Activated CD8-positive, alpha-beta memory T cell treated with anti-CD3 and anti-CD28 coated beads for 48 hours (primary cell): ENCODE data around the gene FGF3.

Source experiments
- DNase-seq, 3 experiments: peaks; one replicate each; pipeline ENCODE4 v3.0.0-alpha.2; 2020; ENCODE audit warnings: low read depth in 2 of 3, low spot score in 2 of 3

The FGF3 gene

GRCh38 chr11:69818603-69819441 lies at the start of gene FGF3:
TSS of gene FGF3 (minus strand) at chr11:69819416. CDS start at chr11:69818933, 483 bp downstream.
- no peak for DNase-seq

DNA sequence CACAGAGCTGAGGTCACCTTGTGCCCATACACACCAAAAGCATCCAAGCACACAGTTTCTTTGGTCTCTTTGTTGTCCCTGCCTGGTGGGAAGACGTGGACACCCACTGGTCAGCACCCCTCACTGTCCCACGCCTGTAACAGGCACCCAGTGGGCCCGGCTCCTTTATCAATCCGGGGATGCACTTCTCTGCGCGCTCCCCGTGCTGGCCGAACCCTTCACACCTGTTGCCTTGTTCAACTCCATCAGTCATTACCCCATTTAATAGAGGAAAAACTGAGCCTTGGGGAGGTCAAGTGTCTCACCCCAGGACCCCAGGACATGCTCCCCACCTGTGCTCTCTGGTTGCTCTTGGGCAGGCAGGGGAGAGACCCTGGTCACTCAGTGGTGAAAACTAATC lies 49.7 kb upstream of the FGF3 start:
- no peak for DNase-seq

- no peak for DNase-seq
Measured at GRCh38 chr11:69868006-69868810, 49.0 kb upstream of the FGF3 start.

GRCh38 chr11:69867076-69868005 lies 48.1 kb upstream of the FGF3 start:
- no peak for DNase-seq

DNA sequence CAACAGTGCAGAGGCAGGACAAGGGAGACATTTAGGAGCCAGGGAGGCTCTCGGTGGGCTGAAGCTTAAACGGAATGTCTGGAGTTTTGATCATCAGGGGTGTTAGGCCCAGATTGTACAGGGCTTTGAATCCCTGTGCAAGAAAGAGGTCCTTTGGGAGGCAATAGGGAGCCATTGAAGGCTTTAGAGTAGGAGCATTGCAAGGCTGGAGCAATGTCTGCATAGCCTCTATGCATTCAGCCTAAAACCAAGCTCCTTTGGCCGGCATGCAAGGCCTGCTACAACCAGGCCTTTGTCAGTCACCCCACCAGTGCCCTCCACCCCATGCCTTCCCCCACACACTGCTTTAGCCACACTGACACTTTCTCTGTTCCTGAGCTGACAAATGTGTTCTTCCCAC lies 47.4 kb upstream of the FGF3 start:
- no peak for DNase-seq

GRCh38 chr11:69865707-69866106 lies 46.5 kb upstream of the FGF3 start:
- DNase-seq: no peak

DNA sequence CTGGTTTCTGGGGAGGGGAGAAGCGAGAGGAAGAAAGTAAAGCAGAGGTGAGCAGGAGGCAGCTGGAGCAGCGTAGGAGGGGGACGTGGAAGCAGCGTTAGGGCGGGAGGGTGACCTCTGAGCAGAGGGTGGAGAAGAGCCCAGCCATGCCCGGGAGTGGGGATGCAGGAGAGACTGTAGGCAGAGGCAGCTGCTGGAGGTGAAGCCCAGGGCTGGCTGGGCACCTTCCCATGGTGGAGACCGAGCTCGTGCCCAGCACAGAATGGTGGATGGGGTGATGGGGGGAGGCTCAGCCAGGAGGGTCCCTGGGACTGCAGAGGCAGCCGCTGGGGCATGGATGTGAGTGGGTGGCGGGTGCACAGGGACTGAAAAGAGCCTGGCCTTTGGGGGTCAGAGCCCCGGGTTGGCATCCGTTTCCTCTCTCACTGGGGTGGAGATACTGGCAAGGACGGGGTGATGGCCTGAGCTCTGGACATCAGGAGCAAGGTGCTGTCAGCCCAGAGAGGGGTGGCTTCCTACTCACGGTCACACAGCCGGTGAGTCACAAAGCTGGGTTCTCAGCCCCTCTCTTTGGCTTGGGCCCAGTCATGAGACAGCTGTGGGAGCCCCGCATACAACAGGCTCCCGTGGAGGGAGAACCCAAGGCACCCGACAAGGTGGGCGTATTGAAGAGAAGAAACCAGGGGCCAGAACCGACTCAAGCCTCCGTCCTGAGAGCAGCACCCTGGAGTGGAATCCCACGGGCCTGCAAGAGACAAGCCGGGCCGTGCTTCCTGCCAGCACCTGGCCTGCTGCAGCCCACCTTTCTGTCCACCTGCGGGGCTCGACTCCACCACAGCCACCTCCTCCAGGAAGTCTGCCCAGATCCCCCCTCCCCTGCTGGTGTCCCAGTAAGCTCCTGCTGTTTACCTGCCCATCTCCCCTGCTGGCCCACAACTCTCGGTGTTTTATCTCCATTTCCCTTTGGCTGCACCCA lies 45.8 kb upstream of the FGF3 start:
- DNase-seq: no peak

DNA sequence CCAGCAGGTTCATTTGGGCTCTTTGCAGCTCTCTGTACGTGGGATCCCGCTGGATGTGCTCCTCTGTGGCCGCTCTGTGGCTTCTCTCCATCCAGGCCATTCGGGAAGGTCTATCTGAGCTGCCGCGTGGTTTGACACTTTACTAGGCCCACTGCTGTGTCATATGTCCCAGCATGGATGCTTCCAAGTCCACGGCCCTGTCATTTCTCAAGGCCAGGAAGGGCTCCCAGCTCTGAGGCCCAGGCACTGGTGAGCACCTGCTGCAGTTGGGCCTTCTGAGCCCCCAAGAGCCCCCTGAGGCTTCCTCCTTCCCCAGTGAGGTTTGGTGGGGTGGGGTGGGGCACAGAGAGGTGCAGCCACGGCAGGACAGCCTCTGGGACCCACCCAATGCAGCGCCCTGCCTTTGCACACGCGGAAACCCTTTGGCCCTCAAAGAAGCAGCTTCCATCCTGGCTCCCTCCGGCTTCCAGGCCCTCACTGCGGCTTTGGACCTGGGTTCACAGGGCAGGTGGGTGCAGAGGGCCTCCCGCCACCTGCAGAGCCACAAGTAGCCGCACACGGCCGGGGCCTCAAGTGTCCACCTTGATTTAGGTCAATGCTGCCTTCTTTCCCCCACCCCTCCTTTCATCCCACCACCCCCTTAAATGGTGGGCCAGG lies 44.5 kb upstream of the FGF3 start:
- no peak for DNase-seq

DNA sequence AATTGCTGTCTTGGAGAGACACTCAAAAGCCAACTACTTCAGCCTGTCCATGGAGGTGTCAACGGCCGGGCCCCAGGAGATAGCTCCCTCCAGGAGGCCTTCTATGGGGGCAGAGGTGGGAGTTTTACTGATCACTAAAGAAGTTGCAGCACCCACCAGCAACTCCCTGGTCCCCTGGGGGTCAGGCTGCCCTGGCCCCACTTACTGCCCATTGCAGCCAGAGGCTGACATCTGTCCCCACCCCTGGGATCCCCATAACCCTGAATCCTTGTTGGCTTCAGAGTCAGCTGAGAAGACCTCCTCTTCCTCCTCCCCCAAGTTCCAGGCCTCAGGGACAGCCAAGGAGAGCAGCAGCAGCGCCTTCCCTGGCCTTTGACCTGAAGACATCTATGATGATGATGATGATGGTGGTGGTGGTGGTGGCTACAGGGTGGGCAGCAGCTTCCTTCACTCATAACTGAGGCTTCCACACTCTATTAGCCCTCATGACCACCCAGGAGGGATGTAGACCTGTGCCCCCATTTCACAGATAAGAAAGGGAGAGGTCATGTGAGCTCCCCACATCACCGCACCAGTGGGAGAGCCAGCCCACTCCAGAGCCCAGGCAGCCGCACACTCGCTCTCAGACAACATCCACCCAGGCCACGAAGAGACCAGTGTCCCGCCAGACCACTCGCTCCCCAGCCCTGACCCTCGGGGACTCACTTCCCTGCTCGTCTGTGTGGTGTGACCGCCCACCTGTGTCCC lies 43.8 kb upstream of the FGF3 start:
- no peak for DNase-seq

DNA sequence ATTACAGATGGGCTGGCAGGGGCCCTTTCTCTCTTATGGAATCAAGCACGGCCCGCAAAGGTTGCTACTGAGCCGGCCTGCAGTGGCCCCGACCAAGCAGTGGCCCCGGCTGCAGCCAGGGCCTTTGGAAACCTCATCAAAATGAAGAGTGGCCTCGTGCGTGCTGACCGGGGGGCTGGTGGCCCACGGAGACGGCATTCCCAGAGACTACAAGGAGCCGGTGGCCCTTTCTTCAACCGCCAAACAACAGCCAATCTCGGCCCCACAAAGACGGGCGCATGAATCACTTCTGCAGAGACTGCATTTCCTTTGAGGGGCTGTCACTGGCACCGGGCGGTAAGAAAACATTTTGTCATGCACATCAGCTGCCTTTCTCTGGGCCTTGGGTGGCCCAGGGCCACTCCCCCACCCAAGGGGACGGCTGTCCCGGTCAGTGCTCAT lies 43.1 kb upstream of the FGF3 start:
- DNase-seq: no peak

GRCh38 chr11:69861901-69862300 lies 42.7 kb upstream of the FGF3 start:
- DNase-seq: no peak

- DNase-seq: no peak
Measured at GRCh38 chr11:69860796-69861445, 41.7 kb upstream of the FGF3 start.

- no peak for DNase-seq
Measured at GRCh38 chr11:69860244-69860643, 41.0 kb upstream of the FGF3 start.

DNA sequence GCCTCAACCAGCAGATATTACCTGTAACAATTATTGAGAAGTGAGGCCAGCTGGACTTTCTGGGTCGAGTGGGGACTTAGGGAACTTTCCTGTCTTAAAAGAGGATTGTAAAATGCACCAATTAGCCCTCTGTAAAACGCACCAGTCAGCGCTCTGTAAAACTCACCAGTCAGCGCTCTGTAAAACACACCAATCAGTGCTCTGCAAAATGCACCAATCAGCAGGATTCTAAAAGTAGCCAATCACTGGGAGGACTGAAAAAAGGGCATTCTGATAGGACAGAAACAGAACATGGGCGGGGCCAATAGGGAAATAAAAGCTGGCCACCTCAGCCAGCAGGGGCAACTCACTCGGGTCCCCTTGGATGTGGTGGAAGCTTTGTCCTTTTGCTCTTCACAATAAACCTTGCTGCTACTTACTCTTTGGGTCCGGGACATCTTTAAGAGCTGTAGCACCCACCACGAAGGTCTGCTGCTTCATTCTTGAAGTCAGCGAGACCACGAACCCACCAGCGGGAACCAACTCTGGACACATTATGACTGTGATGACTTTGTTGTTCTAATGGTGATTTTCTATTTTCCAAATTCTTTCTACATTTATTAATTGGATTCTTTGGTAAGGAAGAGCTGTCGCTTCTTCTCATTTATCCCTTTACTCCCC lies 40.2 kb upstream of the FGF3 start:
- DNase-seq: no peak

- DNase-seq: no peak
Measured at GRCh38 chr11:69855421-69855820, 36.2 kb upstream of the FGF3 start.

- no peak for DNase-seq
Measured at GRCh38 chr11:69854713-69855112, 35.5 kb upstream of the FGF3 start.

DNA sequence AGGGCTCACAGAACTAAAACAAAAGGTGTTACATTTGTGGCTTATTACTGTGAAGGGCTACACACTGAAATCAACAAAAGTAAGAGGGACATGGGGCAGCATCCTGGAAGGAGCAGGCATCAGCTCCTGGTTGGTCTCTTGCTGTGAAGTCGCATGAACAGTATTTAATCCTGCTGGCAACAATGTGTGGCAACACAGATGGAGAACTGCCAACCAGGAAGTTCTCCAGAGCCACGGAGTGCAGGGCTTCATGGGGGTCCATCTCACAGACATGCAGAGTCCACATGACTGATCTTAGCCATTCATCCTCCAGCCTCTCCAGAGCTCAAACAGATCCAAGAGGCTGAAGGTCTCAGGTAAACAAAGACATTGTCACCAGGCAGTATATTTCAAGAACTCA lies 32.8 kb upstream of the FGF3 start:
- DNase-seq: no peak

DNA sequence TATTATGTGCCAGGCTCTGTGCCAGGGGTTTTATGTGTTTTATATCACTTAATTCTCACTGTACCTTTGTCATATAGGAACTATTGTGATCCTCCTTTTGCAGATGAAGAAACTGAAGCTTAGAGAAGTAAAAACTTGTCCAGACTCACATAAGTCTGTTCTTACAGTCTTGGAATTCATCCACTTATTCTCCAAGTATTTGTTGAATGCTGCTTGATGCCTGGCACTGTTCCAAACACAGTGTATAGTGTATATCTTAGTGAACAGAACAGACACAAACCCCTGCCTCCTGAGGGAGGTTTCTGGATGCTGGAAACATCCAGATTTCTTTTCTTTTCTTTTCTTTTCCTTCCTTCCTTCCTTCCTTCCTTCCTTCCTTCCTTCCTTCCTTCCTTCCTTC lies 29.0 kb upstream of the FGF3 start:
- DNase-seq: no peak
